Colon (tissue), 2 donors: Measurements from ENCODE around the gene ORAI3.

Experiments used
- FAIRE-seq: peaks from 2 replicates; lab custom pipeline; 2012; peaks lifted over from hg19 to GRCh38; lab: Jason Lieb, UNC
- donor health status: control.
- donor health status: control.

Gene ORAI3

GRCh38 chr16:30992276-30992780 is 43.5 kb downstream of the ORAI3 start:
- no peak for FAIRE-seq

DNA sequence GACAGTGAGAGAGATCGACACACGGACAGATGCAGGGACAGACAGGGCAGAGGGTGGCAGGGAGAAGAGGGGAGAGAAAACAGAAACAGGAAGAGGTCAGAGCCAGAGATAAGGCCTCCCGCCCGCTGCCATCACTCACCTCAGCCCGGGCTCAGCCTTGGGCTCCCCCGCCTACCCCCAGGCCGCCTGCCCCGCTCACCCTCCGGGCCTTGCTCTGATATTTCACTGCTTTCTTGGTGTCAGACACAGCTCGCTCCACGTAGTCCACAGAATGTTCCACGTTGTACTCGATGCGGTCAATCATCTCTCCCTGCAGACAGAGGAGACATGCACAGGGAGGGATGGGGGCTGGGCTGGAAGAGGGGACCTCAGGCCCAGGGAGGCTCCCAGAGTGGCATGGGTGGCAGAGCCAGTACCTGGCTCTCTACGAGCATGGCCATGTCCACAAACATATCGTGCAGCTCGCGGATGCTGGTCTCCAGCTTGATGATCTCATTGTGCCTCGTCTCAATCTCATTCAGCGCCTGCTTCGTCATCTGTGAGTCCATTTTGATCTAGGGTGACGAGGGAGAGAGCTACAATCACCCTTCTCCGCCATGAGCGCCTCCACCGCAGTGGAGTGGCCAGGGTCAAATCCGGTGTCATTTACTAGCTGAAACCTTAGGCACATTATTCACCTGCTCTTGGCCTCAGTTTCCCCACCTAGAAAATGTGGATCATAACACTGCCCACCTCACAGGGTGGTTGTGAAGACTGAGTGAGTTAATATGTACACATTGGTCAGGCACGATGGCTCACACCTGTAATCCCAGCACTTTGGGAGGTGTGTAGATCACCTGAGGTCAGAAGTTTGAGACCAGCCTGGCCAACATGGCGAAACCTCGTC is 44.3 kb downstream of the ORAI3 start:
- no peak for FAIRE-seq

GRCh38 chr16:30995927-30996323 is 47.1 kb downstream of the ORAI3 start:
- no peak for FAIRE-seq

DNA sequence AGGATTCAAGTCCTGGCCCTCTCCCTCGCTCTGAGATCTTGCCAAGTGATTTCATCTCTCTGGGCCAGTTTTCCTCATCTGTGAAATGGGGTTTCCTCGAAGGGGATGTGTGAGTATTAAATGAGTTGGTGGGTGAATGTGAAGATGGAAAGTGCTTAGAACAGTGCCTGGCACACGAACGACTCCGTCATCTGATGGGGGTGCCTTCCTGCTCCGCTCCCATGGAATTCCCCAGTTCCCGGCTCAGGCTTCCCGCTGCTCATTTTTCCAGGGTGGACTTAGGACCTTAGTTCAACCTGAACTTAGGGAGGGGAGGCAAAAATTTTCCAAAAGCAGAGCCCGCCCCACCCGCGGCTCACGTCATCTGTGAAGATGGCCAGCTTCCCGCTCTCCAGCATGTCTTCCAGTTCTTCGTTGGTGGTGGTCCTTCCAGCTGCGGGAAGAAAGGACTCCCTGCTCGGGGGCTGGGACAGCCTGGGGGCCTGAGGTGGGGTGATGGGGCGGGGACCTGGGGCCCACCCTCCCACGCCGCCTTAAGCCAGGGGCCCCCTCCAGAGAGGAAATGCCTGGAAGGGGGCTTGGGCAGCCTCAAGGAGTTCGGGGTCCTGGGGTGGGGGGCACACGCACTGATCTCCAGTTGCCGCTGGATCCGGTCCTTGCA is 47.6 kb downstream of the ORAI3 start:
- no peak for FAIRE-seq

- no peak for FAIRE-seq
These were observed 48.3 kb downstream of the ORAI3 start for GRCh38 chr16:30996985-30997724.

DNA sequence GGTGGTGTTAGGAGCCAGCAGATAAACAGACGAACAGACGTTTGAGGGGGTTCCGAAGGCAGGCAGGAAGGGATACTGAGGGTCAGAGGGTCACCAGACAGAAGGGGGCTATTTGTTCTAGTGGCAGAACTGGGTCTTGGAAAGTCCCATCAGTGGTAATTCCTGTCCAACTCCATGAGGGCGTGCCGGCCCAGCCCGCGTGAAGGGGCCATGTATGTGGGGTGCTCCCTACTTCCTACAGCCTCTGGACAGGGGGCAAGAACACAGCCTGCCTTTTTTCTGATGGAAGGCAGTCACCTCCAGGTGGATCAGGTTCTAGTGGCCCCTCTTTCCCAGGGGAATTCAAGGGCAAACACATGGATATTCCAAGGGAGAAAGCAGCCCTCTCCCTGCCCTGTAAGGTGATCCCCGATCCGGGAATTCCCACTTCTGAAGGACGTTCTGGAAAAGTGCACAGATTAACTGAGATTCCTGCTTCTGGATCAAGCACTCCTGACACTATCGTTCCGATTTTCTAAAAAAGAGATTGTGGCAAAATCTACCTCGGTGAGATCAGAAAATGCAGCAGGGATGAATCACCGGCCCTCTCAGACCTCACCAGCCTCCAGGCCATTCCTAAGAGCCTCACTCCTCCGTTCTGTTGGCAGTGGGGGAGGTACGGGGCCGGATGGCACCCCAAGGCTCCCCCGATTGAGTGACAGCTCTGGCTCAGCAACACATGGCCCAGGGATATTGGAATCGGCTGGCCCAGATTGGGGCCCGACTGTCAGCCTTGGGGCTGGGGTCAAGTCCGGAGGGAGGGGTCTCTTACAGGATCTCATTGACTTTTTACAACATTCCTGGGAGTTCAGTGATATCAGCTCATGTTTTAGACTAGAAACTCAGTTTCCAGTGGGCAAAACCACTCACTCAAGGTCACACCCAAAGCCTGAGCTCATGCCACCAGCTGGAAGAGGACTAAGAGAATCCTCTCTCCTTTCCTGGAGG is 49.1 kb downstream of the ORAI3 start:
- FAIRE-seq: no peak

DNA sequence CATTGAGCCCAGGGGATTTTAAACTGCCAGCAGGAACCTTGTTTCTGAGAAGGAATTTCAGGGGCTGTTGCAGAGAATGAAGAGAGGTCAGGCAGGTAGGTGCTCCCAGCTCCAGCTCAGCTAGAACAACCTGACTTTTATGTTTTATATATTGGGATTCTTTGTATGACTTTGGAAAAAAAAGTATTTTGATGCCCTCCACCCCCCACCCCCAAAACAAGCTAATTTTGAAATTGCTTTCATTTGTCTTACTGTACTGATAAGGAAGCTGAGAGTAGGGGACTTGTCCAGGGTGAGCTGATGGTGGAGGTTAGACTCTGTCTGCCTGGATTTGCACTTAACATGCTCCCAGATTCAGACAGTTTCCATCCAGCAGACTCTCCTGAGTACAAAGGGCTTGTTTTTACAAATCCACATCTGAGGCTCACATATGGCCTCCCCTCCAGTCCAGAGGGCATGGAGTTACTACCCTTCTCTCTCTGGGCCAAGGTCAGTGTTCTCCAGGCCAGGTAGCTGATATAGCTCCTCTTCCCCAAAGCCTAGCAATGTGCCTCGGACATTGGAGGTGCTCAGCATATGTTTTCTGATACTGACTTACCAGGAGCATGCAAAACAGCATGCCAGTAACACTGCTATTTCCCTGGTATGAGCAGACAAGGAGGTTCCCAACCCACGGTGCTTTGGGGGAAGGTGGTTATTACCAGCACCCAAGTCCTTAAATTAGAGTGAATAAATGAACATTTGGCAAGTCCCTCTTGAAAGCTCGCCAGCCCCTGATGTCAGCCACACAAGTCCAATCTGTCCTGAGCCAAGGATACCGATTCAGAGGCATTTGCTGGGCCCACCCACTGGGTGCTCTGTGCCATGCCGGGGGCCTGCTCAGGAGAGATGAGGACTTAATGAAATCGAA is 50.2 kb downstream of the ORAI3 start:
- no peak for FAIRE-seq

- FAIRE-seq: no peak
These were observed 52.0 kb downstream of the ORAI3 start for GRCh38 chr16:31000671-31001382.

- FAIRE-seq: no peak
These were observed 52.8 kb downstream of the ORAI3 start for GRCh38 chr16:31001507-31002249.

DNA sequence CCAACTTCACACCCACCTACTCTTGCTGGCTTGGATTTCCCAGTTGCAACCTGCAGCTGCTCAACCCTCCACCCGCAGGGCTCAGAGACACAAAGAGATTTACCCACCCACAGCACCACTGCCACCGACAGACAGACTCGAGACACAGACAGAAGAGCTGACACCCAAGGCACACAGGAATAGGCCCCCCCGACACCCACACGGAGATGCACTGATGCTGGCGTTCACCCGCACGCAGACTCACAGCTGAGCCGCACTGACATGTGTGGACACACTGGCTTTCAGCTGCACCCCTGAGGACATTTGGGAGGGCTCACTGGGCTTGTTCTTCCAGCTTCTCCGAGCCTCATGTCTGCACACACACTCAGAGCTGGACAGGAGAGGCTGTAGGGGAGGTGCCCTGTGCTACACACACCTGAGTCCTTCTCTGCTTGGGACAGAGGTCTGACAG is 53.4 kb downstream of the ORAI3 start:
- FAIRE-seq: no peak

GRCh38 chr16:31002862-31003341 is 54.0 kb downstream of the ORAI3 start:
- no peak for FAIRE-seq

DNA sequence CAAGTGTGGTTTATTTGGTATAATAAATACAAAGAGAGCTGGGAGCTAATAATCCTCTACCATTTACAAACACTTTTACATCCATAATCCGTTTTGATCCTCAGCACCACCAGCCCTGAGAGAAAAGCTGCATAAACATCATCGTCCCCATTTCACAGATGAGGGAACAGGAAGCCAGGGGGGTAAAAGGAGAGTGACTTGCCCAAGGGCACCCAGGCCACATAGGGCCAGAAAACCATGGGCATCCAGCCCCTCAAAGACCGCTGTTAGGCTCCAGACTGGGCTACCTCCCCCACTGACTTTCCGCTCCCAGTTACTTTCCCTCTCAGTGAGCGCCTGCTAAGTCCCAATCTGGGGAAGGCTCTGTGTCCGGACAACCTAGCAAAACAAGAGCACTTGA is 54.9 kb downstream of the ORAI3 start:
- FAIRE-seq: no peak
